Measurements from ENCODE around the gene EEF2KMT. TPM values are rescaled to one million over a fixed set of nuclear protein-coding genes. Genes with fewer than 3 reads are reported as not detected.

EEF2KMT gene
- total and polyA plus RNA-seq, 2 of the 13 experiments (the other 11 are each of a cell fraction or from before 2014, with no cell fraction given), result 10.7 to 26.9 TPM

DNA sequence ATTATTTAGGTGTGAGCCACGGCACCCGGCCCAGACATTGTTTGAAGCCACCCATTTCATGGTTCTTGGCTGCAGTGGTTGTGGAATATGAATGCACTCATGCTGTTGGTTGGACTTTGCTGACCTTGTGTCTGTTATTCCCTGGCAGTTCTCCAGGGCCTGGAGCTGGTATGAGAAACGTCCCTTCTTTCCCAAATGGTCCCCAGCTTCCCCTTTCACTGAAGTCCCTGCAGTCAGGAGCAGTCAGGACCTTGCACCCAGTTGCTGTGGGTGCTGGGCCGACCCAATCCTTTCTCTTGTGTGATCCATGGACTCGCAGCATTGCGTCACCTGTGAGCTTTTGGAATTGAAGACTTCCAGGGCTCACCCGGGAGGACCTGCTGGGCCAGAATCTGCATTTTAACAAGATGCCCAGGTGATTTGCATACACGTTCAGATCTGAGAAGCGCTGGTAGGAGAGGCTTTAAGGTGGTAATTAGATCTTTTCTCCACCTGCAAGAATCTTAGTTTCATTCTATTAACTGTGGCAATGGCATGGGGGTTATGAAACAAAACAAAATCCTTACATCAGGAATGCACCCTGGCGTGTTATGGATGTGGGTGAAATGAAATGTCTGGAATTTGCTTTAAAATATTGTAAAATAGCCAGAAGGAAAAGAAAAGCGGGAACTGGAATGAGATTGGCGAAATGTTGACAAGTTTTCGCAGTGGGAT, 37.3 kb upstream of the EEF2KMT start (continued):
- TF ChIP-seq, protein P1, sequence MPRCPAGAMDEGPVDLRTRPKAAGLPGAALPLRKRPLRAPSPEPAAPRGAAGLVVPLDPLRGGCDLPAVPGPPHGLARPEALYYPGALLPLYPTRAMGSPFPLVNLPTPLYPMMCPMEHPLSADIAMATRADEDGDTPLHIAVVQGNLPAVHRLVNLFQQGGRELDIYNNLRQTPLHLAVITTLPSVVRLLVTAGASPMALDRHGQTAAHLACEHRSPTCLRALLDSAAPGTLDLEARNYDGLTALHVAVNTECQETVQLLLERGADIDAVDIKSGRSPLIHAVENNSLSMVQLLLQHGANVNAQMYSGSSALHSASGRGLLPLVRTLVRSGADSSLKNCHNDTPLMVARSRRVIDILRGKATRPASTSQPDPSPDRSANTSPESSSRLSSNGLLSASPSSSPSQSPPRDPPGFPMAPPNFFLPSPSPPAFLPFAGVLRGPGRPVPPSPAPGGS (CRISPR knock-in tag; IDR thresholded peaks at IDR 0.05), result peak; percentile 88; the same call in 1 of the 2 replicates
- TF ChIP-seq MIER3 (CRISPR knock-in tag; IDR thresholded peaks at IDR 0.05; ENCODE audit: borderline replicate concordance) (peak; percentile 91; the same call in 1 of the 2 replicates), ERF (CRISPR knock-in tag; IDR thresholded peaks at IDR 0.05) (peak; percentile 67; the same call in 1 of the 2 replicates), ZMYM2 (CRISPR knock-in tag; IDR thresholded peaks at IDR 0.05) (peak; percentile 90), KDM1A (CRISPR knock-in tag; IDR thresholded peaks at IDR 0.05) (peak; percentile 88; the same call in 1 of the 2 replicates), TARDBP (CRISPR knock-in tag; IDR thresholded peaks at IDR 0.05) (peak; percentile 85; the same call in 1 of the 2 replicates), NFKBIZ (CRISPR knock-in tag; IDR thresholded peaks at IDR 0.05) (0 out of 2 replicates have a peak, but pooled peaks have one; percentile 42), TOE1 (CRISPR knock-in tag; IDR thresholded peaks at IDR 0.05) (peak; percentile 48; the same call in 1 of the 2 replicates), SALL1 (CRISPR knock-in tag; IDR thresholded peaks at IDR 0.05) (peak; percentile 98), ZNF124 (CRISPR knock-in tag; IDR thresholded peaks at IDR 0.05) (peak; percentile 96), ZBTB20 (CRISPR knock-in tag; IDR thresholded peaks at IDR 0.05; ENCODE audit: borderline replicate concordance, low read depth) (peak; percentile 83; the same call in 1 of the 2 replicates), ARNTL (CRISPR knock-in tag; IDR thresholded peaks at IDR 0.05) (0 out of 2 replicates have a peak, but pooled peaks have one; percentile 44), KLF16 (CRISPR knock-in tag; IDR thresholded peaks at IDR 0.05) (0 out of 4 replicates have a peak, but pooled peaks of 1 of the 2 experiments have one; percentile 67)
- TF ChIP-seq, protein P2, sequence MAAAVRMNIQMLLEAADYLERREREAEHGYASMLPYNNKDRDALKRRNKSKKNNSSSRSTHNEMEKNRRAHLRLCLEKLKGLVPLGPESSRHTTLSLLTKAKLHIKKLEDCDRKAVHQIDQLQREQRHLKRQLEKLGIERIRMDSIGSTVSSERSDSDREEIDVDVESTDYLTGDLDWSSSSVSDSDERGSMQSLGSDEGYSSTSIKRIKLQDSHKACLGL (CRISPR knock-in tag; IDR thresholded peaks at IDR 0.05), result 0 out of 2 replicates have a peak, but pooled peaks have one; percentile 51
- TF ChIP-seq, protein P3, sequence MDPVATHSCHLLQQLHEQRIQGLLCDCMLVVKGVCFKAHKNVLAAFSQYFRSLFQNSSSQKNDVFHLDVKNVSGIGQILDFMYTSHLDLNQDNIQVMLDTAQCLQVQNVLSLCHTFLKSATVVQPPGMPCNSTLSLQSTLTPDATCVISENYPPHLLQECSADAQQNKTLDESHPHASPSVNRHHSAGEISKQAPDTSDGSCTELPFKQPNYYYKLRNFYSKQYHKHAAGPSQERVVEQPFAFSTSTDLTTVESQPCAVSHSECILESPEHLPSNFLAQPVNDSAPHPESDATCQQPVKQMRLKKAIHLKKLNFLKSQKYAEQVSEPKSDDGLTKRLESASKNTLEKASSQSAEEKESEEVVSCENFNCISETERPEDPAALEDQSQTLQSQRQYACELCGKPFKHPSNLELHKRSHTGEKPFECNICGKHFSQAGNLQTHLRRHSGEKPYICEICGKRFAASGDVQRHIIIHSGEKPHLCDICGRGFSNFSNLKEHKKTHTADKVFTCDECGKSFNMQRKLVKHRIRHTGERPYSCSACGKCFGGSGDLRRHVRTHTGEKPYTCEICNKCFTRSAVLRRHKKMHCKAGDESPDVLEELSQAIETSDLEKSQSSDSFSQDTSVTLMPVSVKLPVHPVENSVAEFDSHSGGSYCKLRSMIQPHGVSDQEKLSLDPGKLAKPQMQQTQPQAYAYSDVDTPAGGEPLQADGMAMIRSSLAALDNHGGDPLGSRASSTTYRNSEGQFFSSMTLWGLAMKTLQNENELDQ (CRISPR knock-in tag; IDR thresholded peaks at IDR 0.05; ENCODE audit: borderline replicate concordance), result 0 out of 2 replicates have a peak, but pooled peaks have one; percentile 80
- TF ChIP-seq, protein P4, sequence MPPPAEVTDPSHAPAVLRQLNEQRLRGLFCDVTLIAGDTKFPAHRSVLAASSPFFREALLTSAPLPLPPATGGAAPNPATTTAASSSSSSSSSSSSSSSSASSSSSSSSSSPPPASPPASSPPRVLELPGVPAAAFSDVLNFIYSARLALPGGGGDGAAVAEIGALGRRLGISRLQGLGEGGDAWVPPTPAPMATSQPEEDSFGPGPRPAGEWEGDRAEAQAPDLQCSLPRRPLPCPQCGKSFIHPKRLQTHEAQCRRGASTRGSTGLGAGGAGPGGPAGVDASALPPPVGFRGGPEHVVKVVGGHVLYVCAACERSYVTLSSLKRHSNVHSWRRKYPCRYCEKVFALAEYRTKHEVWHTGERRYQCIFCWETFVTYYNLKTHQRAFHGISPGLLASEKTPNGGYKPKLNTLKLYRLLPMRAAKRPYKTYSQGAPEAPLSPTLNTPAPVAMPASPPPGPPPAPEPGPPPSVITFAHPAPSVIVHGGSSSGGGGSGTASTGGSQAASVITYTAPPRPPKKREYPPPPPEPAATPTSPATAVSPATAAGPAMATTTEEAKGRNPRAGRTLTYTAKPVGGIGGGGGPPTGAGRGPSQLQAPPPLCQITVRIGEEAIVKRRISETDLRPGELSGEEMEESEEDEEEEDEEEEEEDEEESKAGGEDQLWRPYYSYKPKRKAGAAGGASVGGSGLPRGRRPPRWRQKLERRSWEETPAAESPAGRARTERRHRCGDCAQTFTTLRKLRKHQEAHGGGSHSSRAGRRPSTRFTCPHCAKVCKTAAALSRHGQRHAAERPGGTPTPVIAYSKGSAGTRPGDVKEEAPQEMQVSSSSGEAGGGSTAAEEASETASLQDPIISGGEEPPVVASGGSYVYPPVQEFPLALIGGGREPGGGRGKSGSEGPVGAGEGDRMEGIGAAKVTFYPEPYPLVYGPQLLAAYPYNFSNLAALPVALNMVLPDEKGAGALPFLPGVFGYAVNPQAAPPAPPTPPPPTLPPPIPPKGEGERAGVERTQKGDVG (CRISPR knock-in tag; IDR thresholded peaks at IDR 0.05; ENCODE audit: borderline replicate concordance), result peak; percentile 87; the same call in 1 of the 2 replicates
- TF ChIP-seq, protein P5, sequence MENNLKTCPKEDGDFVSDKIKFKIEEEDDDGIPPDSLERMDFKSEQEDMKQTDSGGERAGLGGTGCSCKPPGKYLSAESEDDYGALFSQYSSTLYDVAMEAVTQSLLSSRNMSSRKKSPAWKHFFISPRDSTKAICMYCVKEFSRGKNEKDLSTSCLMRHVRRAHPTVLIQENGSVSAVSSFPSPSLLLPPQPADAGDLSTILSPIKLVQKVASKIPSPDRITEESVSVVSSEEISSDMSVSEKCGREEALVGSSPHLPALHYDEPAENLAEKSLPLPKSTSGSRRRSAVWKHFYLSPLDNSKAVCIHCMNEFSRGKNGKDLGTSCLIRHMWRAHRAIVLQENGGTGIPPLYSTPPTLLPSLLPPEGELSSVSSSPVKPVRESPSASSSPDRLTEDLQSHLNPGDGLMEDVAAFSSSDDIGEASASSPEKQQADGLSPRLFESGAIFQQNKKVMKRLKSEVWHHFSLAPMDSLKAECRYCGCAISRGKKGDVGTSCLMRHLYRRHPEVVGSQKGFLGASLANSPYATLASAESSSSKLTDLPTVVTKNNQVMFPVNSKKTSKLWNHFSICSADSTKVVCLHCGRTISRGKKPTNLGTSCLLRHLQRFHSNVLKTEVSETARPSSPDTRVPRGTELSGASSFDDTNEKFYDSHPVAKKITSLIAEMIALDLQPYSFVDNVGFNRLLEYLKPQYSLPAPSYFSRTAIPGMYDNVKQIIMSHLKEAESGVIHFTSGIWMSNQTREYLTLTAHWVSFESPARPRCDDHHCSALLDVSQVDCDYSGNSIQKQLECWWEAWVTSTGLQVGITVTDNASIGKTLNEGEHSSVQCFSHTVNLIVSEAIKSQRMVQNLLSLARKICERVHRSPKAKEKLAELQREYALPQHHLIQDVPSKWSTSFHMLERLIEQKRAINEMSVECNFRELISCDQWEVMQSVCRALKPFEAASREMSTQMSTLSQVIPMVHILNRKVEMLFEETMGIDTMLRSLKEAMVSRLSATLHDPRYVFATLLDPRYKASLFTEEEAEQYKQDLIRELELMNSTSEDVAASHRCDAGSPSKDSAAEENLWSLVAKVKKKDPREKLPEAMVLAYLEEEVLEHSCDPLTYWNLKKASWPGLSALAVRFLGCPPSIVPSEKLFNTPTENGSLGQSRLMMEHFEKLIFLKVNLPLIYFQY (CRISPR knock-in tag; IDR thresholded peaks at IDR 0.05; ENCODE audit: borderline replicate concordance), result peak; percentile 100
